ENCODE measurements around the gene TTC39B. TPM values are rescaled to one million over a fixed set of nuclear protein-coding genes. Genes with fewer than 3 reads are reported as not detected.

TTC39B gene
- total and polyA plus RNA-seq, 4 donors: 1.8 to 11.7 (median 2.8) TPM

GRCh38 chr9:15225564-15226126, 81.4 kb downstream of the TTC39B start:
- Histone ChIP-seq H3K4me1 (ENCODE audit: control insufficient read depth in 4 of 4, insufficient read depth in 4 of 4, low read length in 3 of 4) (no peaks in the 10 kb centered on the region), H3K27me3 (ENCODE audit: control insufficient read depth in 4 of 4, insufficient read depth in 4 of 4, low read length in 3 of 4) (no peaks in the 10 kb centered on the region), H3K36me3 (ENCODE audit: control insufficient read depth in 4 of 4, insufficient read depth in 3 of 4, low read depth in 1 of 4, low read length in 3 of 4) (peaks cover 0 to 5% (median 2%) of the 10 kb centered on the region in 4 donors), H3K4me3 (ENCODE audit: low read depth in 1 of 3, low read length in 3 of 3) (no peak overlapping the region), H3K27ac (ENCODE audit: low read depth in 1 of 2, low read length in 2 of 2) (no peak overlapping the region), H3K9me3 (ENCODE audit: control insufficient read depth in 4 of 4, low read length in 3 of 4) (no peaks in the 10 kb centered on the region), H3K9ac (ENCODE audit: low read depth in 1 of 2, low read length in 2 of 2) (no peak overlapping the region)
- WGBS: 94% methylated on average over 7 of the region's 7 CpGs
- TF ChIP-seq RXRA (IDR thresholded peaks at IDR 0.05): no peak
- no peak for TF ChIP-seq HNF4A (conservative IDR thresholded peaks at IDR 0.05)
- TF ChIP-seq TAF1 (conservative IDR thresholded peaks at IDR 0.05): no peak
- no peak for TF ChIP-seq CTCF (IDR thresholded peaks at IDR 0.05; ENCODE audit: low read depth, low read length, missing input control)
- no peak for TF ChIP-seq GABPA (IDR thresholded peaks at IDR 0.05 in 1 of 2, conservative IDR thresholded peaks at IDR 0.05 in 1 of 2)
- no peak for TF ChIP-seq JUND (IDR thresholded peaks at IDR 0.05)
- TF ChIP-seq ATF3 (IDR thresholded peaks at IDR 0.05): no peak
- TF ChIP-seq NR2F2 (IDR thresholded peaks at IDR 0.05): no peak
- no peak for TF ChIP-seq HNF4G (IDR thresholded peaks at IDR 0.05)
- no peak for TF ChIP-seq MAX (IDR thresholded peaks at IDR 0.05)
- TF ChIP-seq ZBTB33 (IDR thresholded peaks at IDR 0.05): no peak
- TF ChIP-seq RAD21 (IDR thresholded peaks at IDR 0.05): no peak
- no peak for TF ChIP-seq EGR1 (IDR thresholded peaks at IDR 0.05; ENCODE audit: low read depth in 2 of 2)
- no peak for TF ChIP-seq FOXA2 (IDR thresholded peaks at IDR 0.05)
- no peak for TF ChIP-seq SP1 (IDR thresholded peaks at IDR 0.05)
- TF ChIP-seq FOXA1 (IDR thresholded peaks at IDR 0.05): no peak
- no peak for TF ChIP-seq YY1 (IDR thresholded peaks at IDR 0.05)
- TF ChIP-seq REST (IDR thresholded peaks at IDR 0.05): no peak
- DNase-seq (ENCODE audit: low spot score): no peak
